HG02763 (cell line): Measurements from ENCODE around the gene ARL11.
A peak's percentile ranks its signal among the peaks of the same experiment; 100 is the strongest.
"Not testable (repeated sequence)": the region's sequence is repeated elsewhere in the genome, so short reads cannot be mapped to it uniquely, and the experiment has no call there.

ENCODE experiments used
- ATAC-seq: cut with Tn5 transposase; IDR thresholded peaks from one replicate; pipeline ENCODE4 v1.9.1; 2021; ENCODE audit warnings: mild to moderate bottlenecking, moderate library complexity; ENCODE audit not compliant: unreplicated experiment

ARL11 gene

DNA sequence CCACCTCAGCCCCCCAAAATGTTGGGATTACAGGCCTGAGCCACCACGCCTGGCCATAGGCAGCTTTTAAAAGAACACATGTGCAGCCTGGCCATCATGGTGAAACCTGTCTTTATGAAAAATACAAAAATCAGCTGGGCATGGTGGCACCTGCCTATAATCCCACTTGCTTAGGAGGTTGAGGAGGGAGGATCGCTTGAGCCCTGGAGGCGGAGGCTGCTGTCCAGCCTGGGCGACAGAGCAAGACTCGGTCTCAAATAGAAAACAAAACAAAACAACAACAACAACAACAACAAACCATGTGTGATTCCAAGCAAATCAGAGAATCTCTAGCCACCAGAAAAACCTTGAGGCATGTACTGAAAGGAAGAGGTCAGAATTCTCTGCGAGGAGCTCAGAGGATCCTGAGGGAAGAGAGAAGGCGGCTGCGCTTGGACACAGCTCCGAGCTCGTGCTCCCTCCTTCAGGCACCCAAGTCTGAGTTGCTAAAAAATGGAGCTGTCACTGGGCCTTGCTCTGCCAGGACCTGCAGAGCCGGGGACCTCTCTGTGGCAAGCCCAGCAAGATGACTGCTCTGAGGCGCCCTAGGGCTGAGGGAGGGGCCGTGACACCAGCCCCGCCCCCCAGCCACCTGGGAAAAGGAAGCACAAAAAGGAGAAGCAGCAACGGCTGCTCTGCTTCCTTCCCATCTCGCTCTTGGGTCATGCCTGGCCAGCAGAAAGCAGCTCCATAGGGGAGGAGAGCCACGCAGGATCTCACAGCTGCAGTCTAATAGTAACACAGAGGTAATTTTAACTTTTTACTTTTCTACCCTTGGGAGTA is at the start of gene ARL11:
Gene ARL11 (plus strand): TSS at position 677 of the 822 bp plus-strand sequence. CDS start 1,941 bp downstream, outside the sequence.
- peak; percentile 93 for ATAC-seq

DNA sequence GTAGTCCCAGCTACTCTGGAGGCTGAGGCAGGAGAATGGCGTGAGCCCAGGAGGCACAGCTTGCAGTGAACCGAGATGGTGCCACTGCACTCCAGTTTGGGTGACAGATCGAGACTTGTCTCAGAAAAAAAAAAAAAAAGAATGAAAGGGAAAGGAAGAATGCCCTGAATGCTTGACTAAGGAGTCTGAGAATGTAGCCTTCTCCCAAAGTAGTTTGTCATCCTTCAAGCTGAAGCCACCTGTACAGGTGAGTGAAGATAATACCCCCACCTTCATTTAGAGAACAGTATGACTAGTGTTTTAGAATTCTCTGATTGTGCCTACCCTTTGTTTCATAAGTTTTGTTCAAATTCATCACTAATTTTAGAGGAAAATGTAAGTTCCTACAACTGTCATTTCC is 48.8 kb upstream of the ARL11 start:
- ATAC-seq = no peak

DNA sequence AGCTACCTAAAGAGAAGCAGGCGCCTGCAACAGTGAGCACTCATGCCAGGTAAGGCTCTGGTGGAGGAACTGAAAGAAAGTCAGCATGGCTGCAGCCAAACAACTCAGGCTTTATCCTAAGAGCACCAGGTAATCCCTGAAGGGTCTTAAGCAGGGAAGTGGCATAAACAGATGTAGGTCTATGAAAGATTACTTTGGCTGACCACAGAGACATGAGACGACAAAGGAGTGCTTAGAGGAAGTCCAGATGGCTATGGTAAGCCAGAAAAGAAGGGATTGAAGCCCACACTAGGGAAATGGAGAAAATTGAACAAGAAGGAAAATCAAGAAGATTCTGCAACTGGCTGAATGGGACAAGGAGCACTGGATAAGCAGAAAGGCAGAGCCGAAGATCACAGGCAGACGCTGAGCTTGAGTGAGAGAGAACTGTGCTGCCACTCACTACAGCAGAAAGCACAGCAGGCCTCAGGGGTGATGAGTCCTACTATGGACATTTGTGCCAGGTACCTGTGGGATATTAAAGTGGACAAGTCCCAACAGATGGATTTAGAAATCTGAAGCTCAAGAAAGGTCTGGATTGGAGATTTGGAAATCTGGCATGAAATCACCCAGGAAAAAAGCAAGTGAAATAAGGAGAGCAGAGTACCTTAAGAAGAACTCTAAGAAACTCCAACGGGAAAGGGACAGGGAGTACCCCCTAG is 47.2 kb upstream of the ARL11 start:
- no peak for ATAC-seq

DNA sequence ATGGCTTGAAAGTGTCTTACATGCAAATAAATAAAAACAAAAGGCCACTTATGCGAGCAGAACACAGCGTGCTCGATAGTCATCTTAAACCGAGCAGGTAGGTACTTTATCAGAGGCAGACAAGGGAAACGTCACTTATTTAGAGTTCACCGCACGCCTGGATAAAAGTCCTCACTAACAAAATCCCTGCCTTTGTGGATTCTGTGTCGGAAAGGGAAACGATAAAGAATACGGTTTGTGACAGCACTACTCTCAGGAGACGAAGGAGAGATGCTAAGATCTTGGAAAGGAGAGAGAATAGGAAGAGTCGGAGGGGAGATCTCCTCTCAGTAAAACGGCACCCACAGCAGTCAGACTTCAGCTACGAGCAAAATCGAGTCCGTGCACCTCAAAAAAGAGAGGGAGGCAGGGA is 43.5 kb upstream of the ARL11 start:
- ATAC-seq = peak; percentile 21

DNA sequence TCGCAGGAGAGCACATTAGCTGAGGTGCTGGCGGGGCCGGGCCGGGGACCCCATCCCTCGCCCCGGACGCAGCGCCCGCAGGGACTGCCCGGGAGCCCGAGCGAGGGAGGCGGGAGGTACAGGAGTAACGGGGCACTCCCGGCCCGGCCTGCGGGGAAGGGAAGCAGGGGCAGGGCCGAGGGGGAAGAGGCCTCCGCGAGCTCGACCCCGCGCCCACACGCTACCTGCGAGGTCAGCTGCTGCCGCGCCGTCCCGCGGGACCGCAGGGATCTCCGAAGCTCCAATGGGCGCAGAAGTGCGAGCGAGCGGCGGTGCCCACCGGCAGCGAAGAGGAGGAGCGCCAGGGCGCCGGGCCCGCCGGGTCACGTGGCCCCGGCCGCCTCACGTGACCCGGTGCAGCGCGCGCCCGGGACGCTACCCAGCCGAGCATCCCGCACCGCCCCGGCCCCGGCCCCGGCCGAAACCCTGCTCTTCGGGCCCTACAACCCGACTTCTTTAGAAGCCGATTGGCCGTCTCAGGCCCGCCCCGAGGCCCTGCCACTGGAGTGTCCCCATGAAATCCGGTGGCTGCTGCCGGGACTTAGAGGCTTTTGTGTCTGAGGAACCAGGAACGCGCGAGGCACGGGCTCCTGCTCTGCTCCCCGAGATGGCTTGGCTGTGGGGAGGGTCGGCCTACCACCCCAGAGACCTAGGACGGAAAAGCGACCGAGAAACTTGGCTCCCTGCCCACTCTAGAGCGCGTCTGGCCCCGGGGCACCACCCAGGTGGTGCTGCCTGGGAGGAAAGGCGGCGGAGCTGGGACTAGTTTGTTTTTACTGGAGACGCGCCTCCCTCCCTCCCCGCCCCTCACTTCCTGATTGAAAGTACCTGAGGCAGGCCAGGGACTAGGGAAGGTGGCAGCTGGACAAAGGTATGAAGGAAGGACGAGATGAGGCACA is 42.8 kb upstream of the ARL11 start, which contains the start of gene RCBTB1:
Gene RCBTB1 (minus strand): TSS at position 339 of the 938 bp plus-strand sequence. CDS start 18,279 bp downstream, outside the sequence.
- ATAC-seq = peak; percentile 91

DNA sequence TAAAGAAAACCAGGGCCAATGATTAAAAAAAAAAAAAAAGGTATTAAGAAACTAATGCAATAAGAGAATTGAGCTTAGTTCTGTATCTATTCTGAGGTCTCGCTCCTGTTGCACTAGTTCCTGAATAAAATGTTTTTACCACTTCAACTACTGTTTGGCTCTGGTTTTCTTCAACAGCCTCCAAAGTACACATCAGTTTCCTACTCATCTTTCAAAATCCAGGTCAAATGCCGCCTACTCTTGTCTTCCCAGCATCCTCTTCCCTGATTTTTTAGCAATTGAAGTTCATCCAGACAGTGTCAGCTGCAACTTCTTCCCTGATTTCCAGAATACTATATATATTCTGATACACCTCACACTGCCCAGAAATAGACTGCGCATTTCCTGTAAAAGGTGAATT is 41.6 kb upstream of the ARL11 start:
- ATAC-seq = no peak

DNA sequence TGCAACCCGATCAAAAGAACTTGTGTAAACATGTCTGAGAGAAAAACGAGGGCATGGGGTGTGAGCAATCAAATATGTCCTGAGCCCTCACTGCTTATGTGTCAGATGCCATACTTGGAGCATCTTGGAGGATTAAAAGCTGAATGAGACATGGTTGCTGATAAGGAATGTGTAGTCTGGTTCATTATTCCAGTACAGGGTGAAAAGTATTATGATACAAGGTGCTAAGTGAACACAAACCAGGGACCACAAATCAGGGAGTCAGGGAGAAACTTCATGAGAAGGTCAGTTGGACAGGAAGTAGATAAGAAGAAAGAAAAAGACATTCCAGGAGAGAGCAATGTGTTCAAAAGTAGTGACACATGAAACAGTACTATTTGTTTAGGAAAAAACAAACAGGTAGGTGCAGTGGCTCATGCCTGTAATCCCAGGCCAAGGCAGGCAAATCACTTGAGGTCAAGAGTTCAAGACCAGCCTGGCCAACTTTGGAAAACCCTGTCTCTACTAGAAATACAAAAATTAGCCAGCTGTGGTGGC is 40.9 kb upstream of the ARL11 start:
- ATAC-seq = no peak

DNA sequence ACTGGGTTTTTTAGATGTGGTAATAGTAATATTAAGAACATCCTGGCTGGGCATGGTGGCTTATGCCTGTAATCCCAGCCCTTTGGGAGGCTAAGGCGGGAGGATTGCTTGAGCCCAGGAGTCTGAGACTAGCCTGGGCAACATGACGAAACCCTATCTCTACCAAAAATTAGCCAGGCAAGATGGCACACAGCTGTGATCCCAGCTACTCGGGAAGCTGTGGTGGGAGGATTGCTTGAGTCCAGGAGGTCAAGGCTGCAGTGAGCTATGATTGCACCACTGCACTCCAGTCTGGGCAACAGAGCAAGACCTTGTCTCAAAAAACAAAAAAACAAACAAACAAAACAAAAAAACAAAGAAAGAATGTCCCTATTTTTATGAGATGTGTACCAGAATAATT is 37.6 kb upstream of the ARL11 start:
- ATAC-seq = not testable (repeated sequence)

DNA sequence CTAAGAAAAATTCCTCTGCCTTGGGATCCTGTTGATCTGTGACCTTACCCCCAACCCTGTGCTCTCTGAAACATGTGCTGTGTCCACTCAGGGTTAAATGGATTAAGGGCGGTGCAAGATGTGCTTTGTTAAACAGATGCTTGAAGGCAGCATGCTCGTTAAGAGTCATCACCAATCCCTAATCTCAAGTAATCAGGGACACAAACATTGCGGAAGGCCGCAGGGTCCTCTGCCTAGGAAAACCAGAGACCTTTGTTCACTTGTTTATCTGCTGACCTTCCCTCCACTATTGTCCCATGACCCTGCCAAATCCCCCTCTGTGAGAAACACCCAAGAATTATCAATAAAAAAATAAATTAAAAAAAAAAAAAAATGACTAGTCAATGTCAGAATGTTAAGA is 34.4 kb upstream of the ARL11 start:
- ATAC-seq = not testable (repeated sequence)

DNA sequence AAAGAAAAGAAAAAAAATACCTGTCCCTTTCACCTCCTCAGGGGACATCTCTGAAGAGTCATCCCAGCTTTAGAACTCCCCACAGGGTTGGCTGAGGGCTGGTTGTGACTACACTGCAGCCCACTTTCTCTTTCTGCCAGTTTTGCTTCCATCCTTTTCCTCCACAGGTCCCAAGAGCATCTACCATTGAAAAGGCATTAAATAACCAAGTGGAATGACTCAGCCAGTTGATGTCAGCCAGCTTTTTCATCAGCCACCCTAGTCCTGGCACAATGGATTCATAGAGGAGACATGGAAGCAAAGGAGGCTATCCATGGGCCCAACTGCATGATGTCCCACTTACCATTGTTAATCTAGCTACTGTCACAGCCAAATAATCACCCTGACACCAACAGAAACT is 33.7 kb upstream of the ARL11 start:
- no peak for ATAC-seq

DNA sequence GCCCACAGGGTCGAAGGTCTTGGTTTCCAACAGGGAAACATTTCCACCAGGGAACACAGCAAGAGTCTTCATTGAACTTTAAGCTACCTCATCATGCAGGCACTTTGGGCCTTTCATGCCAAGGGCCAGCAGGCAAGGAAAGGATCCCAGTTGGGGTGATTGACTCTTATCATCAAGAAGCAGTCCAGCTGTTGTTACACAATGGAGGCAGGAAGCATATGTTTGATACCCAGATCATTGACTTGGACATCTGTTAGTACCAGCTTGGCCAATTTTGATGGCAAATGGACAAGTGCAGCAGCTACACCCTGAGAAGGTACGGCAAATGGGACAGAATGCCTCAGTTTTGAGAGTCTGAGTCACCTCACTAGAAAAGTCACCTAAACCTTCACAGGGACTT is 32.1 kb upstream of the ARL11 start:
- no peak for ATAC-seq

DNA sequence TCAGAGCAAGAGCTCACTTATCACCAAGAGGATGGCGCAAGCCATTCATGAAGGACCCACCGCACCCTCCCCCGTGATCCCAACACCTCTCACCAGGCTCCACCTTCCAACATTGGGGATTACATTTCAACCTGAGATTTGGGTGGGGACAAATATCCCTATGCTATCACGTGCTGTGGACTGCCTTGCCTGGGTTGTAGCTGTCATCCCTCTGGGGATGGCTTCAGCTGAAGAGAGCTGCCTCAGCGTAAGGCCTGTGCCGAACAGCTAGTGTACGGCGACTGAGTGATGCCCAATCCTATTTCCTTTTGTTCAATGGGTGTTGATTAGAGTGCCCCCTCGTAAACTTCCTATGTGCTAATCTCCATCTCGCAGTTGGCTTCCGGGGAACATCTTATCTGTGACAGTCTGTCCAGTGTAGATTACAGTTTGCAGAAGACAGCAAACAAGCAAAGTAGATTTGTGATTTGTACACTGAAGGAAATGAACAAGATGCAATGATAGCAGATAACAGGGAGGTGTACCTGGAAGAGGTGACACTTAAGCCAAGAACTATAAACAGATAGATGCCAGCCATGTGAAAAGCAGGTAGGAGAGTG is 31.2 kb upstream of the ARL11 start:
- no peak for ATAC-seq

DNA sequence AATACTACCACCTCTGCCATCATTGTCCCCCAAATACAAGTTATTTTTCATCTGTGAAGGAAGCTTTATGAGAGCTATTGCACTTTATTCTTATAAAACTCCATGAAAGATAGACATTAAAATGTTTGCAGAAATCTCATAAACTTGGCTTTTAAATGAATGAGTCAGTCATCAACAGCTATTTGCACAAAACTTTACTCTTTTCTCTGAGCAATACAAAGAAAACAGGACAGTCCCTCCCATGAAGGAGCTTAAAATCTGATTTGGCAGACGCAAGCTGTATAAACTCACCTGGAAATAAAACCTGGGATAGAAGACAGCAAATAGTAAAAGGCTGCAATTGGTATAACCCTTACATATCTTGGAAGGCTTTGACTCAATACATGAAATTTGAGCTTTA is 26.3 kb upstream of the ARL11 start:
- ATAC-seq = no peak

DNA sequence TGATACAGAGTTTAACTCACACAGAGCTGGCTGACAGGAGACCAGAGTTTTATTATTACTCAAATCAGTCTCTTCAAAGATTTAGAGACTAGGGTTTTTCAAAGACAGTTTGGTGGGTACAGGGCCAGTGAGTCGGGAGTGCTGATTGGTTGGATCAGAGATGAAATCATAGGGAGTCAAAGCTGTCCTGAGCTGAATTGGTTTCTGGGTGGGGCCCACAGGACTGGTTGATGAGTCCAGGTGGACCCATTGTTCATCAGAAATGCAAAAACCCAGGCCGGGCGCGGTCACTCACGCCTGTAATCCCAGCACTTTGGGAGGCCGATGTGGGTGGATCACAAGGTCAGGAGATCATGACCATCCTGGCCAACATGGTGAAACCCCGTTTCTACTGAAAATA is 25.7 kb upstream of the ARL11 start:
- ATAC-seq = not testable (repeated sequence)

DNA sequence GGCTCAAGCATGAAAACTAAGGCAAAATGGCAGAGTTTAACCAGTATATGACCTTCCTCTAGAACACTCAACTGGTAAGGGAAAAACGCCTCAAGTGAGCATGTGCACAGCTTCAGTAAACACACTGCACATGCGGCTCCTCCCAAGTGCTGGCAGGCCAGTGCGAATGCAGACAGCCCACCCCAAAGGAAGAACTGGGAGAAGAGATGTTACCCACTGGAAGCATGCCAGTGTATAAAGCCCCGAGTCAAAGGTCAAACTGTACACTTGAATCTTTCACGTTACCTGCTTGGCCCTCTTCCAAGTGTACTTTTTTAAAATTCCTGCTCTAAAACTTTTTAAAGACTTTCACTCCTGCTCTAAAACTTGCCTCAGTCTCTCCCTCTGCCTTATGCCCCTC is 23.7 kb upstream of the ARL11 start:
- no peak for ATAC-seq

DNA sequence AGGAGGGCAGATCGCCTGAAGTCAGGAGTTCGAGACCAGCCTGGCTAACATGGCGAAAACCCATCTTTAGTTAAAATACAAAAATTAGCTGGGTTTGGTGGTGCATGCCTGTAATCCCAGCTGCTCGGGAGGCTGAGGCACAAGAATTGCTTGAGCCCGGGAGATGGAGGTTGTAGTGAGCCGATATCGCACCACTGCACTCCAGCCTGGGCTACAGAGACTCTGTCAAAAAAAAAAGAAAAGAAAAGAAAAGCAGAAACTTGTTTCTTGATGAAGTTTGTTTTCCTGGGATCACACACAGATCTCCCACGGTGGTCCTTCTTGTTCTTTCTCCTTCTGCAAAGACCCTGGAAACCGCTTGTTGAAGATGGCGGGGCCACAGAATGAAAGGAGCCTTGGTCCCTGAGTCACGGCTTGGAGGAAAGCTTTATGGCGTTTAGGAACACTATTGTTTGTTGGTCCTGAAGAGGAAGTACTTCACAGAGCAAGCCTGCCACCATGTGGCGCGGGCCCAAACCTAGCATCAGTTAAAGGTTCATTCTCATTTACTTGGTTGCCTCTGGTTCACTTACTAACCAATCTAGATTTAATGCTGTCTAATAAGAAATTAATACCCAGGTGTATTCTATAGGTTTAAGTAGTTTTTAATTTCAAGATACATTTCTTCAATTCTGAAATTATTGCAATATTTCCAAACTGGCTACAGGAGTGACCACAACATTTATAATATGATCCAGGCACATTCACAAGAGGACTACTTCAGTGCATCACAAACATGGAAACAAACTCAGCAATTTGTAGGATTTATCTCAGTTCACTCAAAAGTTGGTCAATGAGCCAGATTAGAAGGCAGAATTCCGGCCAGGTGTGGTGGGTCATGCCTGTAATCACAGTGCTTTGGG is 21.3 kb upstream of the ARL11 start:
- peak; percentile 86 for ATAC-seq

DNA sequence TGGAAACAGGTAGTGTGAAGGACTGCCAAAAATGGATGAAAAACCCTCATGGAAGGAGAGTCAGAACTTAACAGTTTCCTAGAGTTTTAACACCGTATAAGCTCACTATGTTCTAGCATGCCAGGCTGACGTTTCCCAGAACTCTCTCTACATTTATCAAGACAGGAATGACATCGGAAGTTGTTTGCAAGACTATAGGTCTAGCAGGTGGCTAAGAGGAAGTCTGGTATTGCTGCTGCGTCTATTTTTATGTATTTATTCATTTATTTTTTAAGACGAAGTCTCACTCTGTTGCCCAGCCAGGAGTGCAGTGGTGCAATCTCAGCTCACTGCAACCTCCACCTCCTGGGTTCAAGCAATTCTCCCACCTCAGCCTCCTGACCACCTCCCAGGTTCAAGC is 20.5 kb upstream of the ARL11 start:
- ATAC-seq = no peak

DNA sequence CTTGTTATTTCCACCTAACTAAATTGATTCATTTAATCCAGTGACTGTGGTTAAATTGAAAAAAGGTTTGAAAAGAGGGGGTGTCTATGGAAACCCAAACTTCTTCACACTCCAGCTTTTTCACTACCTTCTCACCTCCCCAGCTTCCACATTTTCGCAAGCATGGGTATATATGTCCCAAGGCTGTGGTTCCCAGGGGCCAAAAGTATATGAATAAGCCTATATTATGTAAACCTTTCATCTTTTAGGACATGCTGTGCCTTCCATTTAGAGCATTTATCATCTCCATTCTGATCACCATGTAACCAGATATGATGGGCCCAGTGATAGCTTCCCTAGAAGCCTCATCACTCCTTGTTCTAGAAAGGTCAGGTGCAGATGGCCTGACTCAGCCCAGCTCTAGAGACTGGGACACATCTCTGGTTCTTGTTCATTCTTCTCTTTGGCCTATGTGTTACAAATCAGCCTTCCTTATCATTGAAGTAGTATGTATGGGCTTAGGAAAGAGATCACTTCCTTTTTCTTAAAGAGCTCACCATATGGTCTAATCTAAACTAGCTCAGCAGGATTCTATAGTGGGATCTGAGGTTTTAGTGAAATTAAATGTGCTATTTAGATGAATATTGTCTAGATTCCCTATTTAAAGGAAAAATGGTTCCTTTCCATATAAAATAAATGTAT is 19.5 kb upstream of the ARL11 start:
- no peak for ATAC-seq

DNA sequence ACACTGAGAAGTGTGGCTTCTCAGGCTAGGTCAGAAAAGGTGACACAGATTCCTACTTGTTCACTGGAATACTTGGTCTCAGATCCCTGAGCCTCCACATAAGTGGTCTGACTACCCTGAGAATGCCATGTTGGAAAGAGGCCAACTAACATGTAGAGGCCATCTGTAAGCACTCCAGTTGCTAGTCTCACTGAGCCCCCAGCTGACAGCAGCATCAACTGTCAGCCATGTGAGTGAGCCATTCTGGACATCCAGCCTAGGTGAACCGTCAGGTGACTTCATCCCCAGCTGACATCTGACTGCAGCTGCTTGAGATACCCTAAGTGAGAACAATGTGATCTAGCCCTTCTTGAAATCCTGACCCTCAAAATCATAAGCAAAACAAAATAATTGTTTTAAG is 18.1 kb upstream of the ARL11 start:
- ATAC-seq = no peak
